T-helper 2 cell treated with Interferon-gamma antibody and Interleukin-4, amounts not matched to agents 100 ng/mL and 5 ng/mL, for 36 hours (primary cell): ENCODE measurements around the gene GLIPR2. TPM values are rescaled to one million over a fixed set of nuclear protein-coding genes. Genes with fewer than 3 reads are reported as not detected.
"Not testable (repeated sequence)": the region's sequence is repeated elsewhere in the genome, so short reads cannot be mapped to it uniquely, and the experiment has no call there.

Source experiments
- intact Hi-C: fragments of 100-400 bp; cut with micrococcal nuclease; formaldehyde crosslinking; loops from one replicate; pipeline ENCODE4 v1.15.1; 2023
- total RNA-seq: library from RNA; stranded (reverse); gene quantifications from 2 replicates; pipeline ENCODE4 v1.2.3, GENCODE V29; 2022

GLIPR2 gene
- total RNA-seq, 1 donor from 2014 or later = 66.3 TPM

GRCh38 chr9:36163049-36163785 lies 26.7 kb downstream of the GLIPR2 start:
- intact Hi-C loops = no loop called here

GRCh38 chr9:36163786-36164170 lies 27.2 kb downstream of the GLIPR2 start:
- intact Hi-C loops = no loop called here

DNA sequence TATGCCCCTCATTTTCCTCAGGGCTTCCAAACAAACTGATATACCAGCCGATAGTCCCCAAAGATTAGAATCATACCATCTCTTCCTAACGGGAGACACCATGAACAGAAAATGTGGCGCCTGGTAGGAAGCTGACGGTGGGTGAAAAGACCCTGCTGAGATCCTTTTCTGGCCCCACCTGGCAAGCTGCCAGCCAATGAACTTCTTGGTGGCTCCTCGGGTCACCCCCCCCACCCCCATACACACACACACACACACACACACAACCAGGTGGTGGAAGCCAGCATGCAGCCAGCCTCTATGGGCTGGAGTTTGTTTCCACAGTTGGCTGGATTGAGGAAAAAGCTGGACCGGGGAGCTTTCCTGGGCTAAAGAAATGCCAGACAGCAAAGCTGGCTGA lies 27.8 kb downstream of the GLIPR2 start:
- intact Hi-C loops = no loop called here

DNA sequence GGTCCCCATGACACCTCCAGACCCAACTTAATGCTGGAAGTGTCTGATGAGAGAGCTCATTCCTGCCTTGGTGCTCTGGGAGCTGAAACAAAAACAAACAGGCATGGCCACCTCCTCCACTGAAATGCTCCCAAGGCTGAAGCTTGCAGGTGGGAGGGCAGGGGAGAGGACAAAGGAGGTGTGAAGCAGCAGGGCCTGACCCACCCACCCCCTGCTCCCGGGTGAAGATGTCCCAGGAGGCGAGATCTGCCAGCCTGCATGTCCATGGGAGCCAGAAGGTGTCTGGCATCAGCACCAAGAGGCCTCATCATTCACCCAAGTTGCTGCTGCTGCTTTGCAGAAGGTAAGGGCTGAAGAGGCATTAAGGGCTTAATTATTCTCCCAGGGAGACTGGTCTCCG lies 28.5 kb downstream of the GLIPR2 start:
- intact Hi-C loops = no loop called here

GRCh38 chr9:36165826-36166167 lies 29.3 kb downstream of the GLIPR2 start:
- intact Hi-C loops = loop anchor here (1.0 to 2.0 kb wide), 5 partner anchors 15 to 210 kb away; partner anchors contain the start of gene GLIPR2

DNA sequence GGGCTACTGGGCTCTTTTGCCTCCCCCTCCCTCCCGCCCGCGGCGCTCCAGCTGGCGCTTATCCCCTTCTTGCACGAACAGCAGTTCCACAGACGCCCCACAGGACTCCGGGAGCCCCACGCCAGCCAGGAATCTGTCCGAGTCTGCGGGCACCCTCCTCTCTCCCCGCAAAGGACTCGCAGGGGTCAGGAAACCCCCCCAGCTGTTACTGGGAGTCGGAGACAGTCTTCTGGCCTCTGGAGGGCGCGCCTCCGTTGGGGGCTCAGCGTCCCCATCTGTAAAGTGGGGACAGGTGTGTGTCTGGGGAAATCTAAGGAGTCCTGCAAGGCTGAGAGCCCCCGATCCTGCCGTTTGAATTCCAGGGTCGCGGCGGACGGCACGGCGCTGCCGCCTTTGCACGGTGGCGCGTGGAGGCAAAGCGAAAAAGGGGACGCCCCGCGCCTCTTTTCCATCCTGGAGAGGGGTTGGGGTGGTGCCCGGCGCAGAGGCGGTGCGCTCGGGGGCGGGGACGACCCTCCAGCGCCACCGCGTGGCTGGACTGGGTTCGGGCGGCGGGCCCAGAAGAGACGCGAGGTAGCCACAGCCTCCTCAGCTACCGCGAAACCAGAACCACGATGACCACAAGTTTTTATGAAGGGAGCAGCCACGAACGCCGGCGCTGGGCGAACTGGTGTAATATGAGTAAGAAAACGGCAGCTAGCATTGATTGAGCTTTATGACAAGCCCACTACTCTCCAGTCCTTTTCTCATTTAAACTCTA lies 29.8 kb downstream of the GLIPR2 start:
- intact Hi-C loops = loop anchor here (1.0 to 2.0 kb wide), 5 partner anchors 16 to 211 kb away; partner anchors contain the start of gene GLIPR2

DNA sequence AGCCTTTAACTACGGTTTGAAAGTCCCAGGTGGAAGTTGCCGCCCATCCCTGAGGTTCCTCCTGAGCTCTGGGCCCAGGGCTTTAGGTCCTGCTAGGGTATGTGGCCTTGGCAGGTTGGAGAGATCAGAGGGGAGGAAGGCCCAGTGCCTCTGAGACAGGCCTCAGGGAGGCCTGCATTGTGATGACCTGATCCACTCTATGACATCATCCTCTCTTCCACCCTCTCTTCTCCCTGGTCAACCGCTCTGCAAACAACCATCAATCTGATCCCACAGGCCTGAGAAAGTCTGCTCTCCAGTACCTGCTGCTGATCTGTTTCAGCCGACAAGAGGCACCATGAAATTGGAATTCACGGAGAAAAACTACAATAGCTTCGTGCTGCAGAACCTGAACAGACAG lies 32.6 kb downstream of the GLIPR2 start, which contains the start of gene CCIN:
Gene CCIN, plus strand, starts transcription at position 223 of the 400 bp plus-strand sequence. Its CDS starts 115 bp downstream, at position 338.
- intact Hi-C loops = no loop called here

DNA sequence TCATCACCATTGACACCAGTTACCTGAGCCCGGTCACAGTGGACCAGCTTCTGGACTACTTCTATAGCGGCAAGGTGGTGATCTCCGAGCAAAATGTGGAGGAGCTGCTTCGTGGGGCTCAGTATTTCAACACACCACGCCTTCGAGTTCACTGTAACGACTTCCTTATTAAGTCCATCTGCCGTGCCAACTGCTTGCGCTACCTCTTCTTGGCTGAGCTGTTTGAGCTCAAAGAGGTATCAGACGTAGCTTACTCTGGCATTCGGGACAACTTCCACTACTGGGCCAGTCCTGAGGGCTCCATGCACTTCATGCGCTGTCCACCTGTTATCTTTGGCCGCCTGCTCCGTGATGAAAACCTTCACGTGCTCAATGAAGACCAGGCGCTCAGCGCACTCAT lies 33.2 kb downstream of the GLIPR2 start:
- intact Hi-C loops = no loop called here

GRCh38 chr9:36170531-36170930 lies 34.0 kb downstream of the GLIPR2 start:
- intact Hi-C loops = no loop called here

DNA sequence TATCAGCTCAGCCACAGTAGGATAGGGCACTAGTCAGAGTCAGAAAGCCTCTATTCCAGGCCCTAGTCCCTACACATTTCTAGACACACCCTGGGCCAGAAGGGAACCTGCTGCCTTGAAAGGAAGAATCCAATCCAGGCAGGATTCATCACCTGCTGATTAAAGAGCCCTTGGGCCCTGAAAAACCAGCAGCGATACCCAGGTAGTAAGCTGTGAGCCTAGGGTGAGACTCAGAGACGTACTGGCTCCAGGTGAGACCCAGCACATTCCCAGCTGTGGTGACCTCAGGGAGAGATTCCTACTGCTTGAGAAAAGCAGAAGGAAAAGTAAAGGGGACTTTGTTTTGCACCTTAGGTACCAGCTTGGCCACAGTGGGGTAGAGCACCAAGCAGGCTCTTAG lies 37.3 kb downstream of the GLIPR2 start:
- intact Hi-C loops = no loop called here

- intact Hi-C loops = no loop called here
Measured at GRCh38 chr9:36174271-36174670, 37.7 kb downstream of the GLIPR2 start.

DNA sequence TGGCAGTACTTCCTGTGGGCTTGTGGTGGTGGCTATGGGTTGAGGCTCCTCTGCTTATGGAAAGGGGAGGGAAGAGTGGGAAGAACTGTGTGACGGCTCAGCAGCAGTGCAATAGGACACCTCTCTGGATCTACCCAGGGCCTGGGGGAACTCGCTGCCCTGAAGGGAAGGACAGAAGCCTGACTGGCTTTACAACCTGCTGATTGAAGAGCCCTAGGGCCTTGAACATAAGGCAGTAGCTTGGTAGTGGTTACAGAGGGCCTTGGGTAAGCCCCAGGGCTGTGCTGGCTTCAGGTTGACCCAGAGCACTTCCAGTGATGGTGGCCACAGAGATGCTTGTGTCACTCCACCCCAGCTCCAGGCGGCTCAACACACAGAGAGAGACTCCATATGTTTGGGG lies 38.2 kb downstream of the GLIPR2 start:
- intact Hi-C loops = no loop called here

DNA sequence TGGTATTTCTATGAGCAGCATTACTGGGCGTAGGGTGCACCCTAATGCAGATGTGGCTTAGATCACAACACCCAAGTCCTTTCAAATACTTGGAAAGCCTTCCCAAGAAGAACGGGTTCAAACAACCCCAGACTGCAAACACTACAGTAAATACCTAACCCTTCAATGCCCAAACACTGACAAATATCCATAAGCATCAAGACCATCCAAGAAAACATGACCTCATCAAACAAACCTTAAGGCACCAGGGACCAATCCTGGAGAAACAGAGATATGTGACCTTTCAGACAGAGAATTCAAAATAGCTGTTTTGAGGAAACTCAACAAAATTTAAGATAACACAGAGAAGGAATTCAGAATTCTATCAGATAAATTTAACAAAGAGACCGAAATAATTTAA lies 38.7 kb downstream of the GLIPR2 start:
- intact Hi-C loops = not testable (repeated sequence)

DNA sequence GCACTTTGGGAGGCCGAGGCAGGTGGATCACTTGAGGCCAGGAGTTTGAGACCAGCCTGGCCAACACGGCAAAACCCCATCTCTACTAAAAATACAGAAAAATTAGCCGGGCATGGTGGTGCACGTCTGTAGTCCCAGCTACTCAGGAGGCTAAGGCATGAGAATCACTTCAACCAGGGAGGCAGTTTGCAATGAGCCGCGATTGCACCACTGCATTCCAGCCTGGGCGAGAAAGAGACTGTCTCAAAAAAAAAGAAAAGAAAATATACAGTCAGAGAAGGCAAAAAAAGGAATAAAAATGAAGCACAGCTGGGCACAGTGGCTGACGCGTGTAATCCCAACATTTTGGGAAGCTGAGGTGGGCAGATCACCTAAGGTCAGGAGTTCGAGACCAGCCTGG lies 40.0 kb downstream of the GLIPR2 start:
- intact Hi-C loops = not testable (repeated sequence)

- intact Hi-C loops = no loop called here
Measured at GRCh38 chr9:36177571-36177970, 41.0 kb downstream of the GLIPR2 start.

- intact Hi-C loops = not testable (repeated sequence)
Measured at GRCh38 chr9:36180243-36180642, 43.7 kb downstream of the GLIPR2 start.

- intact Hi-C loops = no loop called here
Measured at GRCh38 chr9:36187414-36187813, 50.9 kb downstream of the GLIPR2 start.

DNA sequence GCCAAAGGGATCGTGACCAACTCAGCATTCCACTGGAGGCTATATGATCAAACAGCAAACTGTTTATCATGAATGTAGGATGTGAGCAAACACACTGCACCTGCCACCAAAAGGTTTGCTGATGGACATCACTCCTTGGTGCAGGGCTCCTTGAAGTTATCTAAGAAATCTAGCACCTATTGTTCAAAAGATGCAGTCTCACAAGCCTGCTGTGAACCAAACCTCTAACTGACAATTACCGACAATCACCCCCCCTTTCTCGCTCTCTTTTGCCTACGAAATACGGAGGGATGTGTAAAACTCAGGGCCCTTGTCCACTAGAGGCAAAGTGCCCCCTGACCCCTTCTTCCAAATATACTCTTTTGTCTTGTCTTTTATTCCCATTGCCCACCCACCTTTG lies 51.7 kb downstream of the GLIPR2 start:
- intact Hi-C loops = no loop called here

DNA sequence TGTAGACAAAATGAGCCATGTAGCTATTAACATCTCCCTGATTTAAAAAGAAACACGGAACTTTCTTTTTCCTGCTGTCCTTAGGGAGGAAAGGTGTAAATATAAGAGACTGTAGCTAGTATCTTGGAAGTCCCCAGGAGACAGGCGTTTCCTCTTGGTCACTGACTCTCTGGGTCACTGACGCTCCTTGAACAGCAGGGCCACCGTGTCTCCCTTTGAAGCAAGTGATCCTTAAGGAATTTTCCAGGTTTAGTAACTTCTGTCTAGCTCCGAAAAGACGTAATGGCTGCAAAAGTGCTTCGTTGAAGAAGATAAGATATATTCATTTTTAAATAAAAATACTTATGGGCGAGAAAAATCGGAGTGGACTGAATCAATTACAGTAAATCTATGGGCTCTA lies 53.4 kb downstream of the GLIPR2 start:
- intact Hi-C loops = loop anchor here (1.0 to 5.0 kb wide), 7 partner anchors 38 to 297 kb away; partner anchors contain the start of genes GLIPR2, GNE, RECK and RNF38

- intact Hi-C loops = loop anchor here (1.0 to 5.0 kb wide), 7 partner anchors 38 to 297 kb away; partner anchors contain the start of genes GLIPR2, GNE, RECK and RNF38
Measured at GRCh38 chr9:36190388-36191289, 54.1 kb downstream of the GLIPR2 start, which contains the start of gene CLTA. Gene CLTA, plus strand, starts transcription at chr9:36190921. Its CDS starts 136 bp downstream, at chr9:36191057.

- intact Hi-C loops = loop anchor here (2.0 to 5.0 kb wide), 4 partner anchors 54 to 296 kb away; partner anchors contain the start of genes GLIPR2 and RECK
Measured at GRCh38 chr9:36191290-36191645, 54.7 kb downstream of the GLIPR2 start.
